H1 (cell line): ENCODE measurements around the gene OVCA2. TPM values are rescaled to one million over a fixed set of nuclear protein-coding genes. Genes with fewer than 3 reads are reported as not detected.

ENCODE experiments used
- BRCA1 ChIP-seq: IDR thresholded peaks from 2 replicates; pipeline ENCODE4 v1.6.1; 2012; ENCODE audit warnings: low read depth, low read length, improper control_type of control experiment
- CTBP2 ChIP-seq: IDR thresholded peaks from 2 replicates; pipeline ENCODE4 v1.7.0; 2011; ENCODE audit warnings: borderline replicate concordance, mild to moderate bottlenecking, moderate library complexity, mixed read lengths, low read length; ENCODE audit not compliant: insufficient read depth, insufficient read length
- KDM4A ChIP-seq: IDR thresholded peaks from one replicate; pipeline ENCODE4 v1.7.1; 2012; ENCODE audit warnings: low read depth, mild to moderate bottlenecking, moderate library complexity, low read length, inconsistent platforms; ENCODE audit not compliant: severe bottlenecking
- KDM5A ChIP-seq: fragments of 200-600 bp; IDR thresholded peaks from 2 replicates; pipeline ENCODE4 v1.7.1; 2012; ENCODE audit warnings: mild to moderate bottlenecking, low read length, inconsistent platforms, mixed read lengths
- NRF1 ChIP-seq: IDR thresholded peaks from 2 replicates; pipeline ENCODE4 v1.6.1; 2011; ENCODE audit warnings: mild to moderate bottlenecking, low read depth, low read length, improper control_type of control experiment
- PHF8 ChIP-seq: fragments of 200-600 bp; sonication (generic); conservative IDR thresholded peaks from 2 replicates; pipeline ENCODE4 v1.7.1; 2012; ENCODE audit warnings: low read depth, mild to moderate bottlenecking, inconsistent platforms, low read length, moderate library complexity
- POU5F1 ChIP-seq: IDR thresholded peaks from 2 replicates; pipeline ENCODE4 v1.6.1; 2011; ENCODE audit warnings: low read depth, mild to moderate bottlenecking, low read length, moderate library complexity
- RFX5 ChIP-seq: IDR thresholded peaks from 2 replicates; pipeline ENCODE4 v1.6.1; 2011; ENCODE audit warnings: low read depth, low read length, improper control_type of control experiment, borderline replicate concordance
- SAP30 ChIP-seq: fragments of 300-600 bp; sonication (generic); IDR thresholded peaks from 2 replicates; pipeline ENCODE4 v1.7.1; 2012; ENCODE audit warnings: low read length, moderate library complexity, mild to moderate bottlenecking, inconsistent platforms; ENCODE audit not compliant: insufficient read depth, insufficient replicate concordance
- ZNF274 ChIP-seq: IDR thresholded peaks from 2 replicates; pipeline ENCODE4 v1.7.0; 2012; ENCODE audit warnings: low read length, borderline replicate concordance; ENCODE audit errors: extremely low read depth
- polyA plus RNA-seq, 7 experiments: library from polyadenylated mRNA; depleted of rRNA in 3 of 7; stranded (reverse) in 5 of 7; unstranded in 2 of 7; fragments of >200 nt in 5 of 7; fragments of 200-250 nt in 2 of 7; gene quantifications; 1 replicate in 5 of 7; 2 replicates in 1 of 7; 4 replicates in 1 of 7; pipeline versions ENCODE4 v1.2.1 to v1.2.3, GENCODE V29; 2011 to 2013; ENCODE audit warnings: missing spikeins in 2 of 7, mixed read lengths in 2 of 7
- total RNA-seq: library from RNA; stranded (reverse); fragmentation: NEBNext Ultra II Directional; extraction: Animal tissue kit (Norgen Biotek cat#: 25700); gene quantifications from 2 replicates; pipeline ENCODE4 v1.2.1, GENCODE V29; 2021

The OVCA2 gene
- total and polyA plus RNA-seq, 2 of the 8 experiments (the other 6 are each of a cell fraction or from before 2014, with no cell fraction given): 15.3 to 37.0 TPM

DNA sequence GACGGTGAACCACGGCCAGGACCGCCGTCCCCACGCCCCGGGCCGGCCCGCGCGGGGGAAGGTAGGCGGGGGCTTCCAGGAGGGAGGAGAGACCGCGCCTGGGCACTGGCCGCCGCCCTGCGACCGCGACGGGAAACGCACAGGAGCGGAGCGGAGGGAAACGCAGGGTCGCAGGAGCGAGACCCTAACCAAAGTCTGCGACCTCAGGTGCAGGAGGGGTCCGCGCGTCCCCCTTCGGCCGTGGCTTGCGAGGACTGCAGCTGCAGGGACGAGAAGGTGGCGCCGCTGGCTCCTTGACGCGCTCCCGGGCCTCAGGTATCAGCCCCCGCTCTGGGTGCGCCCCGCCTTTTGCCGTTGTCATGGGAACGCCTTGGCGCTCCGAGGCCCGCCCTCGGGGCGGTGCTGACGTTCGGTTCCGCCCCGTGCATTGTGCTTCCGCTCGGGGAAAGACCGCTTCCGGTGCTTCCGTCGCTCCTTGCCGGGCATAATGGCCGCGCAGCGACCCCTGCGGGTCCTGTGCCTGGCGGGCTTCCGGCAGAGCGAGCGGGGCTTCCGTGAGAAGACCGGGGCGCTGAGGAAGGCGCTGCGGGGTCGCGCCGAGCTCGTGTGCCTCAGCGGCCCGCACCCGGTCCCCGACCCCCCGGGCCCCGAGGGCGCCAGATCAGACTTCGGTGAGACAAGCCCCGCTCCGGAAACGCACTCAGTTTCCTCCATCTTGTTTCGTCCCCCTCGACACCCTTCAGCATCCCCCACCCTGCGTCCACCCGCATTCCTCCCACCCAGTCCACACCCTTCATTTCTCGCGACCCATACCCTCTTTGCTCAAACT lies at the start of gene OVCA2 (continued):
- TF ChIP-seq CTBP2: no peak
- peak; percentile 74 for TF ChIP-seq PHF8
- TF ChIP-seq NRF1: no peak
- TF ChIP-seq RFX5: no peak
- TF ChIP-seq POU5F1: no peak
- peak; percentile 87 for TF ChIP-seq KDM4A
- peak; percentile 75; the same call in 1 of the 2 replicates for TF ChIP-seq KDM5A
- TF ChIP-seq BRCA1: no peak
- TF ChIP-seq SAP30: no peak
- no peak for TF ChIP-seq ZNF274
